K562 treated with DMSO at 1 percent for 48 hours (cell line): ENCODE results near the gene APBB1. TPM values are rescaled to one million over a fixed set of nuclear protein-coding genes. Genes with fewer than 3 reads are reported as not detected.

ENCODE experiments used
- total RNA-seq: library from RNA; unstranded; fragments of 300-600 nt; gene quantifications from 2 replicates; pipeline ENCODE4 v1.2.3, GENCODE V29; 2022; ENCODE audit warnings: low replicate concordance; ENCODE audit errors: extremely low read depth

The APBB1 gene
- not detected in 2 replicates for total RNA-seq

GRCh38 chr11:6419009-6419631, at the start of gene APBB1:
Gene APBB1, minus strand, starts transcription at chr11:6419094. Its CDS starts 7,747 bp downstream, at chr11:6411347.

GRCh38 chr11:6440906-6441358, 22.0 kb upstream of the APBB1 start, which contains the start of gene HPX:
Gene HPX, minus strand, starts transcription at chr11:6440987. Its CDS starts 24 bp downstream, at chr11:6440963.

GRCh38 chr11:6389905-6390717, 28.8 kb downstream of the APBB1 start, which contains the start of gene SMPD1:
Gene SMPD1, plus strand, starts transcription at chr11:6390474. Its CDS starts 125 bp downstream, at chr11:6390599.

Other genes starting within 250 kb of the APBB1 start
- not detected in 2 replicates for gene OR52B2, start 248.8 kb downstream of the APBB1 start, total RNA-seq
- gene OR52W1, start 219.9 kb downstream of the APBB1 start, total RNA-seq, result not detected in 2 replicates
- gene C11orf42, start 213.5 kb downstream of the APBB1 start, total RNA-seq, result not detected in 2 replicates
- gene FHIP1B, start 184.5 kb downstream of the APBB1 start, total RNA-seq, result not detected in 2 replicates
- gene CNGA4, start 180.0 kb downstream of the APBB1 start, total RNA-seq, result not detected in 2 replicates
- not detected in 2 replicates for gene CCKBR, start 159.3 kb downstream of the APBB1 start, total RNA-seq
- gene CAVIN3, start 98.6 kb downstream of the APBB1 start, total RNA-seq, result not detected in 2 replicates
- gene SMPD1, start 28.6 kb downstream of the APBB1 start, total RNA-seq, result not detected in 2 replicates
- not detected in 2 replicates for gene HPX, start 21.9 kb upstream of the APBB1 start, total RNA-seq
- not detected in 2 replicates for gene TRIM3, start 54.8 kb upstream of the APBB1 start, total RNA-seq
- not detected in 2 replicates for gene ARFIP2, start 62.2 kb upstream of the APBB1 start, total RNA-seq
- gene TIMM10B, start 62.4 kb upstream of the APBB1 start, total RNA-seq, result not detected in 2 replicates
- not detected in 2 replicates for gene DNHD1, start 78.2 kb upstream of the APBB1 start, total RNA-seq
- gene RRP8, start 184.5 kb upstream of the APBB1 start, total RNA-seq, result not detected in 2 replicates
- 274 TPM in 1 of 2 replicates, not detected in the other for gene ILK, start 184.7 kb upstream of the APBB1 start, total RNA-seq
- gene TAF10, start 193.1 kb upstream of the APBB1 start, total RNA-seq, result not detected in 2 replicates
- 148 TPM in 1 of 2 replicates, not detected in the other for gene TPP1, start 200.3 kb upstream of the APBB1 start, total RNA-seq
- not detected in 2 replicates for gene DCHS1, start 236.7 kb upstream of the APBB1 start, total RNA-seq